NCI-H2196 treated with DMSO at 0.1 percent for 48 hours (cell line): ENCODE data around the gene MAP3K5.

Source experiments
- DNase-seq: peaks from one replicate; lab custom pipeline; 2025; ENCODE audit not compliant: unreplicated experiment; lab: John Stamatoyannopoulos, UW

MAP3K5 gene

DNA sequence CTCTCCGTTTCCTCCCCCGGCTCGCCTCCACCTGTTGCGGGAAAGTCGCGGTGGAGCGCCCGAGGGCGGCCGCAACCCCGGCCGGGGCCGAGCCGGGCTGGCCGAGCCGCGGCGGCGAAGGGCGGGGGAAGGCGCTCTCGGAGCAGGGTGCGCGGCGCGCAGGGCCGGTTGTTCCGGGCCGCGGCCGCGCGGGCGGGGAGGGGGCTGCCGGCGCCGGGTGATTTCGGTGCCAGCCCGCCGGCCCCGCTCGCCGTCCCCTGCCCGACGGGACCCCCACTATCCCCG, 242.3 kb downstream of the MAP3K5 start:
- no peak for DNase-seq

GRCh38 chr6:136549300-136550044, 242.8 kb downstream of the MAP3K5 start:
- DNase-seq = no peak

DNA sequence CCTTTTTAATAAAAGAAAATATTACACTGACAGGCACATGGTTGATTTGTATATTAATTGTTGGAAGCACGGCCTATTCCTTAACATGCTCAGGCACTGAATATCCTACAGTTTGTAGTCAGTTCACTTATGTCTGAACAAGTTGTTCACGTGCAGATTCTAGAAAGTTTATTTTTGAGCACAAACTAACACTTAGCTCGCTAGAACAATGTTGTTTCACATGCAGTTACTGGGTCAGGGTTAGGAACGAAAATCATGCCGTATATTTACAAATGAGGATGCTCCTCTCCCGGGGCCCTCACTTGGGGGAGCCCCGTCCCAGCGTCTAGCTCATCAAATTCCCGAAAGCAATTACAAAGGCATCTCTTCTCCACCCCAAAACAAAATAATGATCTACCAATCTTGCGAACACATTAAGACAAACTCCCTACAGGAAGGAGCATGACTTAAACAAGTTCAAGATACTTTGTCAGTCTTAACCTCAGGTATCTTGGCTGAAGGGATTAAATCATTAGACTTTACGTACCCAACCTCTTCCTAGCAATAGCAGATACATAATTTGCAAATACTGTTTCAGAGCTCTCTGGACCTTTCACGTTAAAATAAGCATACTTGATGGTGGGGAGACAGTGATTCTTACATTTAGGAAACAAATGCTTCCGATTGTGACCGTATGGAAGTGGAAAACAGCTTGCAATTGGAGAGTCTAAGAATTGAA, 243.5 kb downstream of the MAP3K5 start:
- DNase-seq = no peak

DNA sequence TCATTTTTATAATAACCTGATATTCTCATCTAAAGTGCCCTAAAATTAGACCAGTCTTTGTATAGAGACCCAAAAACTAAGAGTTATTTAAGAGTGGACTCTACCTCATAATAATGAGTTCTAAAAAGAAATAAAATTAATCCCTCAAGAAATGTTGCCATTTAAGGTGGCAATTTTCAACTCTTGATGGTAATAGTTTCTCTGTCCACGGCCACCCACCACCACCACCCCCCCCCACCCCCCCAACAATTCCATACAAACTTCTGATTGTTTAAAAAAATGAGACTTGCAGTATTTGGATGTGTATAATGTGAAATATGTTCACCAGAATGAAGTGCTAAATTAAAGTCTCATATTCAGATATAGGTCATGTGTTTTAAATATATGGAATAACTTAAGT, 244.4 kb downstream of the MAP3K5 start:
- DNase-seq = no peak

- peak; percentile 53 for DNase-seq
Measured at GRCh38 chr6:136547336-136547735, 244.9 kb downstream of the MAP3K5 start.

DNA sequence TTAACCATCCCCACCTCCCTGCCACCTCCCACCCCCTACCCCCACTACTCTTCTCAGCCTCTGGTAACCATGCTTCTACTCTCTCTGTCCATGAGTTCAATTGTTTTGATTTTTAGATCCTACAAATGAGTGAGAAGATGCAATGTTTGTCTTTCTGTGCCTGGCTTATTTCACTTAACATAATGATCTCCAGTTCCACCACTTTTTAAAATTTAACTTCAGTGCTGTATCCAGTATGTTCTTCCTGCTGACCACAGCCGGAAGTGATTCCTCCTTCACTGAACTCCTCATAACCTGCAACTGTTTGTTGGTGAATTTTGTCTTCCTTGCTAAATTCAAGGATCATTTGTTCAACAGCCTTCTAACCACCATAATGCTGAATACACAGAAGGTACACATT, 245.9 kb downstream of the MAP3K5 start:
- DNase-seq = no peak

- no peak for DNase-seq
Measured at GRCh38 chr6:136544326-136544725, 248.0 kb downstream of the MAP3K5 start.

GRCh38 chr6:136541395-136541794, 250.9 kb downstream of the MAP3K5 start:
- DNase-seq = no peak

GRCh38 chr6:136539967-136540652, 252.2 kb downstream of the MAP3K5 start:
- no peak for DNase-seq

GRCh38 chr6:136538836-136539235, 253.4 kb downstream of the MAP3K5 start:
- no peak for DNase-seq

DNA sequence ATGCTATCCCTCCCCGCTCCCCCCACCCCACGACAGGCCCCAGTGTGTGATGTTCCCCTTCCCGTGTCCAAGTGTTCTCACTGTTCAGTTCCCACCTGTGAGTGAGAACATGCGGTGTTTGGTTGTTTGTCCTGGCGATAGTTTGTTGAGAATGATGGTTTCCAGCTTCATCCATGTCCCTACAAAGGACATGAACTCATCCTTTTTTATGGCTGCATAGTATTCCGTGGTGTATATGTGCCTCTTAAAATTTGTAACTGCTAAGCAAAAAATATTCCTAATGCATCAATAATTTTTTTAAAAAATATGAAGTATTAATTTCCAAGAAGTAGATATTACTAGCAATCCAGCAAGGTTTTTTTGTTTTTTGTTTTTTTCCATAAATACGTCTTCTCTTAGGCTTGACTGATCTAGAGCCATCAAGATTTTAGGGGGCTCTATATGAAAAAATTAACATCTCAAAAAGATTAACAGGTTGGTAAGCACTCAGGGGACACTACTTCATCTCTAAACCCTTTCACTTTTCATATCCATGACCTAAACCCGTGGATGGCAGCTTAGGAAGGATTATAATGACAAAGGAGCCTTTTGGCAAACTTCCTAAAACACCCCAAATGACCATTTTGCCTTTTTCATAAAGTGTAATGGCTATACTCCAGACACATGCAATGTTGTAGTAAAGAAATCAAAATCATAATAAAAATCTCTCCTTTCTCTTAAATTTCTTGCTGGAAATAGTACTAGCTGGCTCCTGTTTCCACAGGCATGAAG, 256.2 kb downstream of the MAP3K5 start:
- no peak for DNase-seq

DNA sequence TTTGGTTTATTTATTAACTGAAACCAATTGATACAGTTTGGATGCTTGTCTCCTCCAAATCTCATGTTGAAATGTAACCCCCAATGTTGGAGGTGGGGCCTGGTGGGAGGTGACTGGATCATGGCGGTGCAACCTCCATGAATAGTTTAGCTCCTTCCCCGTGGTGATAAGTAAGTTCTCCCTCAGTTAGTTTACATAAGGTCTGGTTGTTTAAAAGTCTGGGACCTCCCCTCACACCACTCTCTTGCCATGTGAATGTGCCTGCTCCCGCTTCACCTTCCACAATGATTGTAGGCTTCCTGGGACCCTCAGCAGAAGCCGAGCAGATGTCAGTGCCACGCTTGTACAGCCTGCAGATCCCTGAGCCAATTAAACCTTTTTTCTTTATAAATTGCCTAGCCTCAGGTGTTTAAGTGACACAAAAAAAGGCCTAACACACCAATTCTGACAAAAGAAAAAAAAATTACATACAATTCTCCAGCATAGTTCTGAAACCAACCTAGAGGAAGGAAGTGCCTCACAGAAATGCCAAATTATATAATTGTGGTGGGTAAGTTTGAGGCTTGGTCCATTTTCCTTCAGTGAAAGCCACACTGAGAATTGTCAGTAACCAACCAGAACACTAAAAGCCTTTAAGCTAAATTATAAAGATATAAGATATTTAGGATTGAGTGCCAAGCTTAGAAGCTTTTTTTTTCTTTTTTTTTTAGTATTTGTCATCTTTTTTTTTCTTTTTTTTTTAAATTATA, 257.1 kb downstream of the MAP3K5 start:
- no peak for DNase-seq

- no peak for DNase-seq
Measured at GRCh38 chr6:136534268-136534667, 258.0 kb downstream of the MAP3K5 start.

- no peak for DNase-seq
Measured at GRCh38 chr6:136533487-136533886, 258.8 kb downstream of the MAP3K5 start.

- no peak for DNase-seq
Measured at GRCh38 chr6:136532030-136532429, 260.2 kb downstream of the MAP3K5 start.

GRCh38 chr6:136529710-136530109, 262.6 kb downstream of the MAP3K5 start:
- no peak for DNase-seq

- DNase-seq = no peak
Measured at GRCh38 chr6:136528477-136528876, 263.8 kb downstream of the MAP3K5 start.

GRCh38 chr6:136527831-136528230, 264.4 kb downstream of the MAP3K5 start:
- DNase-seq = no peak

DNA sequence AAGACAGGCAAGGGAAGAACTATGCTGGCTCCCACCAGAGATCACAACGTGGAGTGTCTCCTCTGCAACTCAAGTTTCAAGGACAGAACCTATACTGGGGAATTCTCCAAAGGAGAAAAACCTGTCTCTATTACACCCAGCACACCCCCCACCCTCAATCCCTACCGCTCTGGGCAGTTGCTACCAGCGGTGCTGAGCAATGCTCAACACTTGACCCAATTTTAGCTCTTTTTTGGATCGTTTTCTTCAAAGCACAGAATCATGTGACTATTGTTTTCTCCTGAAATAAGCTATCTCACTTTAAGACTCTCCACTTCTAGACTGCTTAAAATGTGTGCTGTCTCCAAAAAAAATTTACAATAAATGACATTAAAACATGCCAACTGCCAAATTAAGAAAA, 265.3 kb downstream of the MAP3K5 start:
- DNase-seq = no peak

- peak; percentile 73 for DNase-seq
Measured at GRCh38 chr6:136526196-136526930, 265.9 kb downstream of the MAP3K5 start.
